ENCODE data around the gene RNF115.

GRCh38 chr1:145692785-145693443, 131.0 kb downstream of the RNF115 start:
- TF ChIP-seq CTCF (IDR thresholded peaks at IDR 0.05) (no peak), POLR2A (IDR thresholded peaks at IDR 0.05) (no peak)

Measured in ovary (tissue), 3 donors.